KMS-11 (cell line): Measurements from ENCODE around the gene CCDC146.
A peak's percentile ranks its signal among the peaks of the same experiment; 100 is the strongest.
"Not testable (repeated sequence)": the region's sequence is repeated elsewhere in the genome, so short reads cannot be mapped to it uniquely, and the experiment has no call there.

Experiments
- H2AFZ ChIP-seq: fragments of 200-600 bp; sonication (generic); 2 replicates; pipeline ENCODE4 v1.6.1; 2016; ENCODE audit warnings: antibody characterized with exemption, mixed run types, low read depth
- H3K27ac ChIP-seq: fragments of 200-600 bp; sonication (generic); 2 replicates; pipeline ENCODE4 v1.6.1; 2016; ENCODE audit warnings: mild to moderate bottlenecking, mixed run types
- H3K27me3 ChIP-seq: fragments of 200-600 bp; sonication (generic); 2 replicates; pipeline ENCODE4 v1.6.1; 2017; ENCODE audit warnings: mild to moderate bottlenecking, low read depth, mixed run types, moderate library complexity; ENCODE audit not compliant: insufficient read depth
- H3K36me3 ChIP-seq: fragments of 200-600 bp; sonication (generic); 2 replicates; pipeline ENCODE4 v1.6.1; 2017; ENCODE audit warnings: mild to moderate bottlenecking, mixed run types; ENCODE audit not compliant: insufficient read depth
- H3K4me1 ChIP-seq: fragments of 200-600 bp; sonication (generic); 2 replicates; pipeline ENCODE4 v1.6.1; 2016; ENCODE audit warnings: mild to moderate bottlenecking, low read depth, mixed run types; ENCODE audit not compliant: poor library complexity, severe bottlenecking
- H3K4me2 ChIP-seq: fragments of 200-600 bp; sonication (generic); 2 replicates; pipeline ENCODE4 v1.7.0; 2016; ENCODE audit warnings: mild to moderate bottlenecking, mixed run types
- H3K4me3 ChIP-seq: fragments of 200-600 bp; sonication (generic); IDR thresholded peaks from 2 replicates; pipeline ENCODE4 v1.6.1; 2017; ENCODE audit warnings: low read depth, low read length, mixed read lengths; ENCODE audit not compliant: insufficient read depth
- H3K79me2 ChIP-seq: fragments of 200-600 bp; sonication (generic); 2 replicates; pipeline ENCODE4 v1.6.1; 2016; ENCODE audit warnings: low read depth, mixed run types; ENCODE audit not compliant: insufficient read depth
- H3K9ac ChIP-seq: fragments of 200-600 bp; sonication (generic); 2 replicates; pipeline ENCODE4 v1.6.1; 2016; ENCODE audit warnings: mild to moderate bottlenecking, mixed run types
- H4K20me1 ChIP-seq: fragments of 200-600 bp; sonication (generic); 2 replicates; pipeline ENCODE4 v1.6.1; 2016; ENCODE audit warnings: mild to moderate bottlenecking, mixed run types; ENCODE audit not compliant: insufficient read depth
- TF ChIP-seq, protein P1 (sequence below): fragments of 200-600 bp; sonication (generic); conservative IDR thresholded peaks from 2 replicates; pipeline ENCODE4 v1.6.1; 2017; ENCODE audit warnings: low read depth, mild to moderate bottlenecking, antibody characterized with exemption, low read length, moderate library complexity, mixed read lengths

Gene CCDC146

GRCh38 chr7:77102671-77103070, 19.7 kb upstream of the CCDC146 start:
- not testable (repeated sequence) for H3K27ac ChIP-seq, H3K79me2 ChIP-seq, H3K4me1 ChIP-seq, H3K36me3 ChIP-seq, H3K27me3 ChIP-seq, H3K4me3 ChIP-seq, H4K20me1 ChIP-seq, H3K4me2 ChIP-seq, H3K9ac ChIP-seq, H2AFZ ChIP-seq

DNA sequence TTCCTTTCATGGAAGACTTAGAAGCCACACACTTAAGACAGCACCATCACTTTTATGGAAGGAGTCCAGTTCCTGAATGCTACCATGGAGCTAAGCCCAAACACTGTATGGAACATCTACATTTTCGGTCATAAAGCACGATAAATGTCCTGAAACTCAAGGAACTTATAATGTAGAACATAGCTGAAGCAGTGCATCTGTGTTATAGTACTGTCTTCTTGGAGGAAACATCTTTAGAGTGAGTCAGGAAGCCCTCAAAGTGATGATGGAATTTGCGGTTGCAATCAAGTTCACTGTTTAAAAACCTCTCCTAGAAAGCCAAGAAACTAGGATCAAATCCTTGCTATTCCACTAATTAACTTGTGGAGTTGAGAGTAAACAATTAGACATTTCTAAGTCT, 16.5 kb upstream of the CCDC146 start:
- not testable (repeated sequence) for H3K79me2 ChIP-seq, H3K4me2 ChIP-seq, H3K36me3 ChIP-seq, H3K27ac ChIP-seq, H3K27me3 ChIP-seq, H4K20me1 ChIP-seq, H3K4me1 ChIP-seq, H3K9ac ChIP-seq, H3K4me3 ChIP-seq, H2AFZ ChIP-seq

- H3K4me2 ChIP-seq, H3K79me2 ChIP-seq, H3K9ac ChIP-seq, H2AFZ ChIP-seq, H3K27me3 ChIP-seq, H3K4me3 ChIP-seq, H3K27ac ChIP-seq, H3K4me1 ChIP-seq, H3K36me3 ChIP-seq, H4K20me1 ChIP-seq: not testable (repeated sequence)
These were observed 14.8 kb upstream of the CCDC146 start for GRCh38 chr7:77107659-77108058.

DNA sequence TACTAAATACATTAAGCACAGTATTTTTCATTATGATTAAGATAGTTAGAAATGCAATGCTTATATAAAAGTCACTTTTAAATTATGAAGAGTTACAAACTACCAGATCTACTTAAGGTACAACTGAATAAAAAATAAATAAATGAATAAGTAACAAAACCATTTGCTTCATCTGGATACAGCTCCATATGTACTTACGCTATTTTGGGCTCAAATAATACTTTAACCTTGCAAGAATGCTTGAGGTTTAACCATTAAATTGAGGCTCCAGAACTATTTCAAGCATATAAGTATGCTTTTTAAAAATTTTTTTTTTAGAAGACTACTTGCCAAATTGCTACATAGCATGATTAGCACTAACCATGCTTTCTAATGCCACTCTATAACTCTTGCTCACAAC, 14.1 kb upstream of the CCDC146 start:
- H4K20me1 ChIP-seq, H3K79me2 ChIP-seq, H3K4me3 ChIP-seq, H3K9ac ChIP-seq, H2AFZ ChIP-seq, H3K36me3 ChIP-seq, H3K4me1 ChIP-seq, H3K27me3 ChIP-seq, H3K27ac ChIP-seq, H3K4me2 ChIP-seq: not testable (repeated sequence)

DNA sequence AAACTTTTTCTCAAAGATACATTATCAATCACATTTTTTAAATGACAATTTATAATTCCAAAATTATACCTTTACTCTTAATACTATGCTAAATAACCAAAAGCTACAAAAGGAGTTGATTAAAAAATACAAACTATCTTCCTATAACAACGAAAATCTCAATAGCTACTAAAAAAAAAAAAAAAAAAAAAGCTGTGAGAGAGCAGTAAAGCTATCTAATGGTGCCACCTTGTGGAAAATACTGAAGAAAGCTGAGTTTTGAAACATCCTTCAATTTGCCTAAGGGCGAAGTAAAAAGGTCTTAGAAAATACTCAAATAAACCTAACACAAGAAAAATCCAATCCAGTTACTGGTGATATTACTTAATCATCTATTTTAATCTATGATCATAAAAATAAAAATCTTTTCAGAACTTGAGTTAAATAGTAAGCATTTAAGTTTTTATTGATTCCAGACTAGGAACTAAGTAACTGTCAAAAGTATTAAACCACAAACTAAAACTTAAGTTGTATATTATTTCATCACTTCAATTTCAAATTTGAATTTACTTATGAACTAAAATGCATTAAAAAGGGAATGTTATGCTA, 9.6 kb upstream of the CCDC146 start:
- not testable (repeated sequence) for H3K27me3 ChIP-seq, H3K27ac ChIP-seq, H4K20me1 ChIP-seq, H2AFZ ChIP-seq, H3K36me3 ChIP-seq, H3K4me3 ChIP-seq, H3K79me2 ChIP-seq, H3K9ac ChIP-seq, H3K4me2 ChIP-seq, H3K4me1 ChIP-seq
- TF ChIP-seq, protein P1, sequence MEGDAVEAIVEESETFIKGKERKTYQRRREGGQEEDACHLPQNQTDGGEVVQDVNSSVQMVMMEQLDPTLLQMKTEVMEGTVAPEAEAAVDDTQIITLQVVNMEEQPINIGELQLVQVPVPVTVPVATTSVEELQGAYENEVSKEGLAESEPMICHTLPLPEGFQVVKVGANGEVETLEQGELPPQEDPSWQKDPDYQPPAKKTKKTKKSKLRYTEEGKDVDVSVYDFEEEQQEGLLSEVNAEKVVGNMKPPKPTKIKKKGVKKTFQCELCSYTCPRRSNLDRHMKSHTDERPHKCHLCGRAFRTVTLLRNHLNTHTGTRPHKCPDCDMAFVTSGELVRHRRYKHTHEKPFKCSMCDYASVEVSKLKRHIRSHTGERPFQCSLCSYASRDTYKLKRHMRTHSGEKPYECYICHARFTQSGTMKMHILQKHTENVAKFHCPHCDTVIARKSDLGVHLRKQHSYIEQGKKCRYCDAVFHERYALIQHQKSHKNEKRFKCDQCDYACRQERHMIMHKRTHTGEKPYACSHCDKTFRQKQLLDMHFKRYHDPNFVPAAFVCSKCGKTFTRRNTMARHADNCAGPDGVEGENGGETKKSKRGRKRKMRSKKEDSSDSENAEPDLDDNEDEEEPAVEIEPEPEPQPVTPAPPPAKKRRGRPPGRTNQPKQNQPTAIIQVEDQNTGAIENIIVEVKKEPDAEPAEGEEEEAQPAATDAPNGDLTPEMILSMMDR, result peak; percentile 44

DNA sequence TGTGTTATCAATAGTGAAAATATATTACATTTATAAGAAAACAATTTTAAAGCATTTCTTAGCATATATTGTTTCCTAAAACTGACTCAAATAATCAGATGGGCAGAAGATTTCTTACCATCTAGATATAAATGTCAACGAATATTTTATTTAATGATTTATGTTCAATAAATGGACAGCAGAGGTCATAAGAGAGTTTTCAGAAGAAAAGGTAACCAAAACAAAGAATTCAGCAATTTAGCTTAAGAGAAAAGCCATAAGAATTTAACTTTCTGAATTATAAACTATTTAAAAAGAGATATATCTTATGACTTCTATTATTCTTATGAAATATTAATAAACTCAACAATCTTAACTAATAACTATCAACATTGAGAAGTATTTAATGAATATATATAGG, 3.1 kb downstream of the CCDC146 start:
- H3K27ac ChIP-seq, H3K4me3 ChIP-seq, H3K9ac ChIP-seq, H3K27me3 ChIP-seq, H4K20me1 ChIP-seq, H2AFZ ChIP-seq, H3K36me3 ChIP-seq, H3K79me2 ChIP-seq, H3K4me2 ChIP-seq: not testable (repeated sequence)
- TF ChIP-seq, protein P1, result 0 out of 2 replicates have a peak, but pooled peaks have one; percentile 22
- H3K4me1 ChIP-seq, result peaks cover 20% of the 10 kb centered on the region

GRCh38 chr7:77127009-77127408, 4.6 kb downstream of the CCDC146 start:
- peaks cover 20% of the 10 kb centered on the region for H3K4me1 ChIP-seq
- H2AFZ ChIP-seq, H3K27me3 ChIP-seq, H3K79me2 ChIP-seq, H3K27ac ChIP-seq, H3K4me2 ChIP-seq, H4K20me1 ChIP-seq, H3K4me3 ChIP-seq, H3K36me3 ChIP-seq, H3K9ac ChIP-seq: not testable (repeated sequence)

- Histone ChIP-seq H3K4me2 (peak overlapping the region; percentile 19; the same call in 1 of the 2 replicates), H2AFZ (peak overlapping the region; percentile 33; the same call in 1 of the 2 replicates)
- H4K20me1 ChIP-seq, result not testable (repeated sequence)
These were observed 6.4 kb downstream of the CCDC146 start for GRCh38 chr7:77128582-77129410.

More at GRCh38 chr7:77128582-77129410, 6.4 kb downstream of the CCDC146 start:
- not testable (repeated sequence) for H3K27ac ChIP-seq, H3K9ac ChIP-seq, H3K27me3 ChIP-seq, H3K36me3 ChIP-seq, H3K79me2 ChIP-seq, H3K4me3 ChIP-seq
- peaks cover 20% of the 10 kb centered on the region for H3K4me1 ChIP-seq
